Osteocyte (in vitro differentiated cells): Measurements from ENCODE around the gene ZNF678. TPM values are rescaled to one million over a fixed set of nuclear protein-coding genes. Genes with fewer than 3 reads are reported as not detected.

ENCODE experiments used
- DNase-seq: peaks from one replicate; pipeline ENCODE4 v3.0.0; 2021; ENCODE audit warnings: mixed read lengths; ENCODE audit not compliant: unreplicated experiment; ENCODE audit errors: extremely low spot score
- H3K27ac Mint-ChIP-seq: one replicate; pipeline ENCODE4 v1.8.0; 2021; ENCODE audit warnings: mild to moderate bottlenecking, mixed read lengths; ENCODE audit not compliant: unreplicated experiment
- H3K27me3 Mint-ChIP-seq: one replicate; pipeline ENCODE4 v1.8.0; 2021; ENCODE audit warnings: mixed read lengths; ENCODE audit not compliant: unreplicated experiment
- H3K36me3 Mint-ChIP-seq: one replicate; pipeline ENCODE4 v1.8.0; 2021; ENCODE audit warnings: mixed read lengths; ENCODE audit not compliant: unreplicated experiment
- H3K4me1 Mint-ChIP-seq: one replicate; pipeline ENCODE4 v1.8.0; 2021; ENCODE audit warnings: mixed read lengths; ENCODE audit not compliant: unreplicated experiment
- H3K4me3 Mint-ChIP-seq: one replicate; pipeline ENCODE4 v1.8.0; 2021; ENCODE audit warnings: mild to moderate bottlenecking, moderate library complexity, mixed read lengths; ENCODE audit not compliant: unreplicated experiment
- H3K9me3 Mint-ChIP-seq: one replicate; pipeline ENCODE4 v1.8.0; 2021; ENCODE audit warnings: mixed read lengths; ENCODE audit not compliant: unreplicated experiment
- CTCF ChIP-seq: fragments of 200-600 bp; sonication (generic); IDR thresholded peaks from 2 replicates; pipeline ENCODE4 v1.5.0; 2021; ENCODE audit warnings: antibody characterized with exemption, mild to moderate bottlenecking, moderate library complexity
- long read RNA-seq: library from polyadenylated mRNA; unstranded; transcript quantifications from one replicate; pipeline ENCODE4 v2.0.0, GENCODE V29; 2021
- total RNA-seq: library from RNA; stranded (reverse); gene quantifications from 2 replicates; pipeline ENCODE4 v1.2.1, GENCODE V29; 2021

Gene ZNF678
- total RNA-seq, result 6.8 and 6.9 TPM in 2 replicates
- long read RNA-seq, partial matches to known transcripts, result 0 of 8 reads
- long read RNA-seq, other reads (novel, unspliced or antisense), result 6 of 8 reads

- H3K9me3 Mint-ChIP-seq, result no peaks in the 10 kb centered on the region
- peak within 1 kb of the TSS; percentile 99 for H3K27ac Mint-ChIP-seq
- H3K27me3 Mint-ChIP-seq, result no peaks in the 10 kb centered on the region
- H3K4me1 Mint-ChIP-seq, result peaks cover 18% of the 10 kb centered on the region
- no peaks in the 10 kb centered on the region for H3K36me3 Mint-ChIP-seq
- H3K4me3 Mint-ChIP-seq, result peak within 1 kb of the TSS; percentile 92
- DNase-seq, result peak; percentile 96
- TF ChIP-seq CTCF, result no peak
These were observed at the start of gene ZNF678 for GRCh38 chr1:227563324-227564201. TSS of gene ZNF678 (plus strand) at chr1:227563556. CDS start at chr1:227650992, 87,436 bp downstream.

GRCh38 chr1:227518876-227519275, 44.5 kb upstream of the ZNF678 start:
- no peaks in the 10 kb centered on the region for H3K9me3 Mint-ChIP-seq
- no peak for DNase-seq
- no peaks in the 10 kb centered on the region for H3K4me1 Mint-ChIP-seq
- no peak overlapping the region for H3K27ac Mint-ChIP-seq
- peaks cover 17% of the 10 kb centered on the region for H3K27me3 Mint-ChIP-seq
- H3K36me3 Mint-ChIP-seq, result no peaks in the 10 kb centered on the region
- TF ChIP-seq CTCF, result no peak
- H3K4me3 Mint-ChIP-seq, result no peak overlapping the region

GRCh38 chr1:227521782-227522181, 41.6 kb upstream of the ZNF678 start:
- peak; percentile 71 for DNase-seq
- H3K4me1 Mint-ChIP-seq, result no peaks in the 10 kb centered on the region

GRCh38 chr1:227526524-227526923, 36.8 kb upstream of the ZNF678 start:
- Mint-ChIP-seq H3K4me1 (no peaks in the 10 kb centered on the region), H3K4me3 (no peak overlapping the region), H3K9me3 (peaks cover 66% of the 10 kb centered on the region), H3K27ac (no peak overlapping the region), H3K36me3 (peaks cover 13% of the 10 kb centered on the region), H3K27me3 (no peaks in the 10 kb centered on the region)
- TF ChIP-seq CTCF, result no peak
- no peak for DNase-seq

More at GRCh38 chr1:227521782-227522181, 41.6 kb upstream of the ZNF678 start:
- no peak overlapping the region for H3K27ac Mint-ChIP-seq
- no peak for TF ChIP-seq CTCF
- no peaks in the 10 kb centered on the region for H3K36me3 Mint-ChIP-seq
- no peak overlapping the region for H3K4me3 Mint-ChIP-seq
- peaks cover 22% of the 10 kb centered on the region for H3K9me3 Mint-ChIP-seq
- no peaks in the 10 kb centered on the region for H3K27me3 Mint-ChIP-seq

- Mint-ChIP-seq H3K4me3 (no peak overlapping the region), H3K27ac (no peak overlapping the region), H3K27me3 (no peaks in the 10 kb centered on the region), H3K36me3 (peaks cover 26% of the 10 kb centered on the region), H3K9me3 (peaks cover 67% of the 10 kb centered on the region), H3K4me1 (no peaks in the 10 kb centered on the region)
- no peak for TF ChIP-seq CTCF
- no peak for DNase-seq
These were observed 31.2 kb upstream of the ZNF678 start for GRCh38 chr1:227532019-227532619.
